ENCODE results near the gene AGPAT1. TPM values are rescaled to one million over a fixed set of nuclear protein-coding genes. Genes with fewer than 3 reads are reported as not detected.

Gene AGPAT1
- total RNA-seq, 1 donor from 2014 or later = 43.0 TPM

DNA sequence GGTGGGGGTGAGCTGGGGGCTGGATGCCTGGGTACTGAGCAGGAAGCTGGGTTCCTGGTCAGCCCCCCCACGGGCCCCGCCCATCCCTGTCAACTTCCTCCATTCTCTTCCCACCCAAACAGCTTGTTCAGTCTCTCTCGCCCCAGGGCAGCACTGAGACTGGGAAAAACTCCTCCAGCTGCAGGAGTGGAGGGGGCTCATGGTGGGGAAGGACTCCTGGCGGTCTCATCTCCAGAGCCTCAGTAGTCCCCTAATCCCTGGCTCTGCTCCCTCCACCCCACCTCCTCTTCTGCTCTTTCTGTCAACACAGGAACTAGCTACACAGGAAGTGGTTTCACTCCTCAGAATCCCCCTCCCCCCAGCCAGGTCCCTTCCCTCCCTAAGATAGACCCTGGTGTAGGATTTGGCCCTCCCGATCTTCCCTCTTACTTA, 16.7 kb upstream of the AGPAT1 start, which contains the start of gene GPSM3:
Gene GPSM3, minus strand, starts transcription at position 36 of the 432 bp plus-strand sequence. CDS start 130 bp downstream, outside the sequence.
- Histone ChIP-seq H3K4me3 (peak within 1 kb of the TSS; percentile 83), H3K4me1 (peaks cover 85% of the 10 kb centered on the region)
- intact Hi-C loops (cut with micrococcal nuclease) = no loop called here

GRCh38 chr6:32191696-32192607, 16.1 kb upstream of the AGPAT1 start:
- TF ChIP-seq, protein P1, sequence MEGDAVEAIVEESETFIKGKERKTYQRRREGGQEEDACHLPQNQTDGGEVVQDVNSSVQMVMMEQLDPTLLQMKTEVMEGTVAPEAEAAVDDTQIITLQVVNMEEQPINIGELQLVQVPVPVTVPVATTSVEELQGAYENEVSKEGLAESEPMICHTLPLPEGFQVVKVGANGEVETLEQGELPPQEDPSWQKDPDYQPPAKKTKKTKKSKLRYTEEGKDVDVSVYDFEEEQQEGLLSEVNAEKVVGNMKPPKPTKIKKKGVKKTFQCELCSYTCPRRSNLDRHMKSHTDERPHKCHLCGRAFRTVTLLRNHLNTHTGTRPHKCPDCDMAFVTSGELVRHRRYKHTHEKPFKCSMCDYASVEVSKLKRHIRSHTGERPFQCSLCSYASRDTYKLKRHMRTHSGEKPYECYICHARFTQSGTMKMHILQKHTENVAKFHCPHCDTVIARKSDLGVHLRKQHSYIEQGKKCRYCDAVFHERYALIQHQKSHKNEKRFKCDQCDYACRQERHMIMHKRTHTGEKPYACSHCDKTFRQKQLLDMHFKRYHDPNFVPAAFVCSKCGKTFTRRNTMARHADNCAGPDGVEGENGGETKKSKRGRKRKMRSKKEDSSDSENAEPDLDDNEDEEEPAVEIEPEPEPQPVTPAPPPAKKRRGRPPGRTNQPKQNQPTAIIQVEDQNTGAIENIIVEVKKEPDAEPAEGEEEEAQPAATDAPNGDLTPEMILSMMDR (IDR thresholded peaks at IDR 0.05; ENCODE audit: borderline replicate concordance) = no peak
- peaks cover 85% of the 10 kb centered on the region for H3K4me1 ChIP-seq
- H3K9me3 ChIP-seq (replicated peaks) = no peaks in the 10 kb centered on the region
- H3K27ac ChIP-seq (replicated peaks) = peak overlapping the region; percentile 98
- H3K36me3 ChIP-seq = peaks cover 10% of the 10 kb centered on the region
- intact Hi-C loops (cut with micrococcal nuclease) = no loop called here
- H3K27me3 ChIP-seq (ENCODE audit: low read depth) = no peaks in the 10 kb centered on the region
- peak overlapping the region; percentile 83 for H3K4me3 ChIP-seq
- no peak for DNase-seq

More for the DNA sequence above, 16.7 kb upstream of the AGPAT1 start, which contains the start of gene GPSM3:
- H3K9me3 ChIP-seq (replicated peaks) = no peaks in the 10 kb centered on the region
- DNase-seq = peak; percentile 73
- peak within 1 kb of the TSS; percentile 98 for H3K27ac ChIP-seq (replicated peaks)
- H3K27me3 ChIP-seq (ENCODE audit: low read depth) = no peaks in the 10 kb centered on the region
- TF ChIP-seq, protein P1 (IDR thresholded peaks at IDR 0.05; ENCODE audit: borderline replicate concordance) = no peak
- peaks cover 5% of the 10 kb centered on the region for H3K36me3 ChIP-seq

GRCh38 chr6:32190911-32191677, 15.2 kb upstream of the AGPAT1 start:
- TF ChIP-seq, protein P1 (IDR thresholded peaks at IDR 0.05; ENCODE audit: borderline replicate concordance) = no peak
- H3K4me1 ChIP-seq = peaks cover 85% of the 10 kb centered on the region
- peaks cover 16% of the 10 kb centered on the region for H3K36me3 ChIP-seq
- H3K9me3 ChIP-seq (replicated peaks) = no peaks in the 10 kb centered on the region
- H3K27me3 ChIP-seq (ENCODE audit: low read depth) = no peaks in the 10 kb centered on the region
- H3K4me3 ChIP-seq = peak overlapping the region; percentile 83
- intact Hi-C loops (cut with micrococcal nuclease) = no loop called here
- DNase-seq = no peak
- H3K27ac ChIP-seq (replicated peaks) = peak overlapping the region; percentile 98

DNA sequence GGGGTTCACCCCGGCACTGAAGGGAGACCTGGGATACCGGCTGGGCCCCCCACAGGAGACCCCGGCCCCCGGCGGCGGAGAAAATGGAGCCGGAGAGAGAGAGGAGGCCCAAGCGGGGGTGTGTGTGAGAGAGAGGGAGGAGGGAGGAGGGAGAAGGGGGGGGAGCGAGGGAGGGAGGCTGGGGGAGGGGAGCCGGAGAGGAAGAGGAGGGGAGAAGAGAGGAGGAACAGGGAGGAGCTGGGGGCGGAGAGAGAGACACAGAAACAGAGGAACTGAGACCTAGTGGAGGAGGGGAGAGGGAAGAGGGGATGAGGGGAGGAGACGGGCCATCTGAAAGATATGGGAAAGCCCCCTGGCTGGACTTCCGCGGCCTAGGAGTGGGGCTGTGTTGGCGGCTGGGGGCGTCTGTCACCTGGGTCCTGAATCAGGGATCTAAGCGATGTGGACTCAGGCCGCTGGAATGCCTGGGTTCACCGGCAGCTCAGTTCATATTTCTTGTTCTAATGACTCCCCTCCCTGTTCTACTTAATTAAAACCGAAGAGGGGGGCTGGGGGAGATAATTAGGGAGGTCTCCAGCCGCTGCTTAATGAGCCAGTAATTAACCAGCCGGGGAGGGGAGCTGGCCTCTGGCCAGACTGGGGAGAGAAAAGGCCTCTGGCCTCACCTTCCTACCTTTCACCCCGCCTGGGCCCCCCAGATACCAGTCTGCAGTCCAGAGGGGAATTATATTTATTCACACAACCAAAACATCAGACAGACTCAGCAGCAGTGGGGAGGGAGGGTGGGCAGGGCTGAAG, 14.4 kb upstream of the AGPAT1 start, which contains the start of gene PBX2:
Gene PBX2, minus strand, starts transcription at position 149 of the 798 bp plus-strand sequence. CDS start 287 bp downstream, outside the sequence.
- intact Hi-C loops (cut with micrococcal nuclease) = no loop called here

More for the DNA sequence above, 14.4 kb upstream of the AGPAT1 start, which contains the start of gene PBX2:
- no peaks in the 10 kb centered on the region for H3K27me3 ChIP-seq (ENCODE audit: low read depth)
- H3K27ac ChIP-seq (replicated peaks) = peak within 1 kb of the TSS; percentile 98
- no peaks in the 10 kb centered on the region for H3K9me3 ChIP-seq (replicated peaks)
- TF ChIP-seq, protein P1 (IDR thresholded peaks at IDR 0.05; ENCODE audit: borderline replicate concordance) = no peak
- peaks cover 85% of the 10 kb centered on the region for H3K4me1 ChIP-seq
- peak; percentile 93 for DNase-seq
- peaks cover 16% of the 10 kb centered on the region for H3K36me3 ChIP-seq
- peak within 1 kb of the TSS; percentile 83 for H3K4me3 ChIP-seq
